Measurements from ENCODE around the gene GHRL.

The GHRL gene

DNA sequence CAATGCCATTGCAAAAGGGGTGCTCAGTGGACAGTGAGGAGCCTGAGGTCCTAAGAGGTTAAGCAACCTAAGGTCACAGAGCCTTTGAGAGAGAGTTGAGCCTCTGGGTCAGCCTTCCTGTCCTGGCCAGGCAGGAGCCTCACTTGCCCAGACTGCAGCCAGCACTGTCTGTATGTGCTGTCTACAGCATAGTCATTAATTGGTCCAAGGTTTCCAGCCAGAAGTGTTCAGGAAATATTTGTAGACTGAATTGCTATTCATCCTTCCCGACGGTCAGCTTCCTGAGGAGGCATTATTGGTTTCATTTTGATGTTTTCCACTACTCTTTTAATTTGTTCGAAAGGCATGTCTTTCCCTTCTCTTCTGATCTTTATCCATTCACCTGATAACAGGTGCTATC, 20.1 kb upstream of the GHRL start:
- TF ChIP-seq, protein P1, sequence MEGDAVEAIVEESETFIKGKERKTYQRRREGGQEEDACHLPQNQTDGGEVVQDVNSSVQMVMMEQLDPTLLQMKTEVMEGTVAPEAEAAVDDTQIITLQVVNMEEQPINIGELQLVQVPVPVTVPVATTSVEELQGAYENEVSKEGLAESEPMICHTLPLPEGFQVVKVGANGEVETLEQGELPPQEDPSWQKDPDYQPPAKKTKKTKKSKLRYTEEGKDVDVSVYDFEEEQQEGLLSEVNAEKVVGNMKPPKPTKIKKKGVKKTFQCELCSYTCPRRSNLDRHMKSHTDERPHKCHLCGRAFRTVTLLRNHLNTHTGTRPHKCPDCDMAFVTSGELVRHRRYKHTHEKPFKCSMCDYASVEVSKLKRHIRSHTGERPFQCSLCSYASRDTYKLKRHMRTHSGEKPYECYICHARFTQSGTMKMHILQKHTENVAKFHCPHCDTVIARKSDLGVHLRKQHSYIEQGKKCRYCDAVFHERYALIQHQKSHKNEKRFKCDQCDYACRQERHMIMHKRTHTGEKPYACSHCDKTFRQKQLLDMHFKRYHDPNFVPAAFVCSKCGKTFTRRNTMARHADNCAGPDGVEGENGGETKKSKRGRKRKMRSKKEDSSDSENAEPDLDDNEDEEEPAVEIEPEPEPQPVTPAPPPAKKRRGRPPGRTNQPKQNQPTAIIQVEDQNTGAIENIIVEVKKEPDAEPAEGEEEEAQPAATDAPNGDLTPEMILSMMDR (IDR thresholded peaks at IDR 0.05; ENCODE audit: insufficient read depth, low read length, poor library complexity, severe bottlenecking), result no peak
- TF ChIP-seq EZH2phosphoT487 (conservative IDR thresholded peaks at IDR 0.05; ENCODE audit: low read length), result no peak
- Histone ChIP-seq H3K27me3 (ENCODE audit: low read length) (no peaks in the 10 kb centered on the region), H3F3A (ENCODE audit: insufficient read depth) (no peaks in the 10 kb centered on the region), H3K4me2 (ENCODE audit: low read depth, low read length, poor library complexity, severe bottlenecking) (no peak overlapping the region), H3K36me3 (ENCODE audit: low read length) (peaks cover 13% of the 10 kb centered on the region; the same call in 1 of the 2 replicates), H3K27ac (ENCODE audit: low read depth, low read length) (no peak overlapping the region), H3K79me2 (ENCODE audit: insufficient read depth, low read length) (no peaks in the 10 kb centered on the region), H4K20me1 (ENCODE audit: low read depth, low read length) (no peaks in the 10 kb centered on the region), H3K4me3 (ENCODE audit: insufficient read depth, low read length, poor library complexity, severe bottlenecking) (no peak overlapping the region), H3K9me3 (ENCODE audit: insufficient read depth, low read length) (no peaks in the 10 kb centered on the region), H3K9ac (ENCODE audit: low read length) (no peak overlapping the region), H3K9me2 (replicated peaks; ENCODE audit: insufficient read depth, low read length) (no peaks in the 10 kb centered on the region), H2AFZ (ENCODE audit: low read depth, low read length, severe bottlenecking) (no peak overlapping the region)

DNA sequence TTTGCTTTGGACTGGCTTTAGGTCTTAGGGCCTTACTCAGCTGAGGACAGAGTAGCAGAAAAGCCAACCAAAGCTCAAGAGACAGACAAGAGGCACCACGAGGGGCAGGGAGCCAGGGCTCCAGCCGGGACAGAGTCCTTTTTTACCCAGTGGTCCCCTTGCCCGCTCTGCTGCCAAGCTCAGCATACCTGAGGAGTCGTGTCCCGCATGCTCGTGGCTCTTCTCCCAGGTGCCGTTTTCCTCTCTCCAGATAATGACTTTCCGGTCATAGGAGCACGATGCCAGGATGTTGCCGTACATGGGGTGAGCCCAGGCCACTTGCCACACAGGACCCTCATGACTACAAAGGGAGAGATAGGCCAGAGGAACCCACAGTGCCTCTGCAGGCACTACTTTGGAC, 19.6 kb upstream of the GHRL start:
- Histone ChIP-seq H3K27me3 (ENCODE audit: low read length) (no peaks in the 10 kb centered on the region), H3K79me2 (ENCODE audit: insufficient read depth, low read length) (no peaks in the 10 kb centered on the region), H3K9me2 (replicated peaks; ENCODE audit: insufficient read depth, low read length) (no peaks in the 10 kb centered on the region), H3K9me3 (ENCODE audit: insufficient read depth, low read length) (no peaks in the 10 kb centered on the region), H2AFZ (ENCODE audit: low read depth, low read length, severe bottlenecking) (no peak overlapping the region), H4K20me1 (ENCODE audit: low read depth, low read length) (no peaks in the 10 kb centered on the region), H3K27ac (ENCODE audit: low read depth, low read length) (no peak overlapping the region), H3K4me3 (ENCODE audit: insufficient read depth, low read length, poor library complexity, severe bottlenecking) (no peak overlapping the region), H3K4me2 (ENCODE audit: low read depth, low read length, poor library complexity, severe bottlenecking) (no peak overlapping the region), H3F3A (ENCODE audit: insufficient read depth) (no peaks in the 10 kb centered on the region), H3K36me3 (ENCODE audit: low read length) (peaks cover 14% of the 10 kb centered on the region; the same call in 1 of the 2 replicates), H3K9ac (ENCODE audit: low read length) (no peak overlapping the region)
- TF ChIP-seq, protein P1 (IDR thresholded peaks at IDR 0.05; ENCODE audit: insufficient read depth, low read length, poor library complexity, severe bottlenecking), result no peak
- no peak for TF ChIP-seq EZH2phosphoT487 (conservative IDR thresholded peaks at IDR 0.05; ENCODE audit: low read length)

DNA sequence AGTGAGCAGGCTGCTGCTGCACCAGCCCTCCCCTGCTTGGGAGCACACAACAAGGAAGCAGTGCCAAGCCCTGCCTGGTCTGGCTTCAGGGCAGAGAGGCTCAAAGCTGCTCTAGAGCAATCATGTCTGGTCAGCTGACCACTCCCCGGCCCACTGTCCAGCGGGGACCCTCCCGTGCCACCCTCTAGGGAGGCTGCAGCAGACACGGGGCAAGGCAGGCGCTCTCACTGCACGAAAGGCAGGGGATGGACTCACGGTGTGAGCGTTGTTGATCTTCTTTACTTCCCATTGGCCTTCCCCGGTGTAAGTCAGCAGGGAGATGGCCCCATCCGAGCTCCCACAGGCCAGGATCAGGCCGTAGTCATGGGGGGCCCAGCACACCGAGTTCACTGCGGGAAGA, 19.0 kb upstream of the GHRL start:
- Histone ChIP-seq H2AFZ (ENCODE audit: low read depth, low read length, severe bottlenecking) (no peak overlapping the region), H3K4me3 (ENCODE audit: insufficient read depth, low read length, poor library complexity, severe bottlenecking) (no peak overlapping the region), H3K79me2 (ENCODE audit: insufficient read depth, low read length) (no peaks in the 10 kb centered on the region), H3K4me2 (ENCODE audit: low read depth, low read length, poor library complexity, severe bottlenecking) (no peak overlapping the region), H4K20me1 (ENCODE audit: low read depth, low read length) (no peaks in the 10 kb centered on the region), H3K27ac (ENCODE audit: low read depth, low read length) (no peak overlapping the region), H3K9ac (ENCODE audit: low read length) (no peak overlapping the region), H3K9me3 (ENCODE audit: insufficient read depth, low read length) (no peaks in the 10 kb centered on the region), H3F3A (ENCODE audit: insufficient read depth) (no peaks in the 10 kb centered on the region), H3K36me3 (ENCODE audit: low read length) (peaks cover 14% of the 10 kb centered on the region; the same call in 1 of the 2 replicates), H3K27me3 (ENCODE audit: low read length) (no peaks in the 10 kb centered on the region), H3K9me2 (replicated peaks; ENCODE audit: insufficient read depth, low read length) (no peaks in the 10 kb centered on the region)
- TF ChIP-seq, protein P1 (IDR thresholded peaks at IDR 0.05; ENCODE audit: insufficient read depth, low read length, poor library complexity, severe bottlenecking), result no peak
- no peak for TF ChIP-seq EZH2phosphoT487 (conservative IDR thresholded peaks at IDR 0.05; ENCODE audit: low read length)
